T-helper 9 cell (primary cell): ENCODE measurements around the gene SERPINI1.

Experiments
- DNase-seq: peaks from one replicate; pipeline ENCODE4 v3.0.0-alpha.2; 2020

Gene SERPINI1

GRCh38 chr3:167736264-167736787 is 805 bp downstream of the SERPINI1 start:
- DNase-seq: no peak

- no peak for DNase-seq
These were observed 1.5 kb downstream of the SERPINI1 start for GRCh38 chr3:167736997-167737396.

GRCh38 chr3:167738037-167738436 is 2.5 kb downstream of the SERPINI1 start:
- DNase-seq: no peak

GRCh38 chr3:167739190-167739810 is 3.8 kb downstream of the SERPINI1 start:
- no peak for DNase-seq

GRCh38 chr3:167740961-167741587 is 5.6 kb downstream of the SERPINI1 start:
- DNase-seq: no peak

- no peak for DNase-seq
These were observed 6.8 kb downstream of the SERPINI1 start for GRCh38 chr3:167742338-167742737.

- no peak for DNase-seq
These were observed 8.3 kb downstream of the SERPINI1 start for GRCh38 chr3:167743799-167744198.

GRCh38 chr3:167749209-167749608 is 13.7 kb downstream of the SERPINI1 start:
- DNase-seq: no peak

- DNase-seq: no peak
These were observed 14.2 kb downstream of the SERPINI1 start for GRCh38 chr3:167749728-167750127.

- no peak for DNase-seq
These were observed 14.9 kb downstream of the SERPINI1 start for GRCh38 chr3:167750272-167750971.

GRCh38 chr3:167754049-167754448 is 18.5 kb downstream of the SERPINI1 start:
- DNase-seq: no peak

- no peak for DNase-seq
These were observed 25.8 kb downstream of the SERPINI1 start for GRCh38 chr3:167761302-167761701.

GRCh38 chr3:167762296-167762695 is 26.8 kb downstream of the SERPINI1 start:
- DNase-seq: no peak

GRCh38 chr3:167772992-167773391 is 37.5 kb downstream of the SERPINI1 start:
- no peak for DNase-seq

GRCh38 chr3:167773584-167773983 is 38.1 kb downstream of the SERPINI1 start:
- no peak for DNase-seq

GRCh38 chr3:167776066-167776685 is 40.7 kb downstream of the SERPINI1 start:
- no peak for DNase-seq

GRCh38 chr3:167777356-167777755 is 41.8 kb downstream of the SERPINI1 start:
- no peak for DNase-seq

- no peak for DNase-seq
These were observed 44.8 kb downstream of the SERPINI1 start for GRCh38 chr3:167780214-167780883.

- no peak for DNase-seq
These were observed 48.3 kb downstream of the SERPINI1 start for GRCh38 chr3:167783781-167784180.

GRCh38 chr3:167785790-167786189 is 50.3 kb downstream of the SERPINI1 start:
- DNase-seq: no peak

GRCh38 chr3:167787440-167787839 is 51.9 kb downstream of the SERPINI1 start:
- no peak for DNase-seq

GRCh38 chr3:167798443-167798842 is 62.9 kb downstream of the SERPINI1 start:
- DNase-seq: no peak

GRCh38 chr3:167808910-167809309 is 73.4 kb downstream of the SERPINI1 start:
- DNase-seq: no peak
